SK-N-SH (cell line): ENCODE results near the gene SLC29A1. TPM values are rescaled to one million over a fixed set of nuclear protein-coding genes. Genes with fewer than 3 reads are reported as not detected.
A peak's percentile ranks its signal among the peaks of the same experiment; 100 is the strongest.

Source experiments
- CTCF ChIA-PET: fragments of 300-600, 350-600 bp; formaldehyde crosslinking; extraction: SDS; loops from one replicate; lab custom pipeline; 2021; lab: Yijun Ruan, JAX
- POLR2A ChIA-PET: fragments of 350-600 bp; sonication (Branson Sonifier 250); formaldehyde crosslinking; extraction: SDS; loops from one replicate; lab custom pipeline; 2020; ENCODE audit warnings: antibody characterized with exemption, inconsistent platforms; lab: Yijun Ruan, JAX
- DNase-seq: peaks from one replicate; pipeline ENCODE4 v3.0.0; 2012
- H2AFZ ChIP-seq: fragments of 200-600 bp; sonication (generic); 2 replicates; pipeline ENCODE4 v1.8.1; 2016; ENCODE audit warnings: antibody characterized with exemption, mild to moderate bottlenecking, low read depth
- H3F3A ChIP-seq: fragments of 200-600 bp; sonication (generic); replicated peaks from 2 replicates; pipeline ENCODE3; 2016; ENCODE audit warnings: antibody characterized with exemption, mild to moderate bottlenecking; ENCODE audit not compliant: insufficient read depth
- H3K27ac ChIP-seq, 2 experiments: fragments of 200-500 bp in 1 of 2; fragments of 200-600 bp in 1 of 2; sonication (Bioruptor generic) in 1 of 2; sonication (generic), shearing (Covaris generic) in 1 of 2; 2 replicates each; pipeline versions ENCODE4 v1.5.1 to v1.6.1; 2014 to 2016; ENCODE audit warnings: low read depth in 2 of 2, inconsistent platforms in 1 of 2, low read length in 1 of 2, mild to moderate bottlenecking in 1 of 2, mixed read lengths in 1 of 2
- H3K27me3 ChIP-seq: fragments of 200-600 bp; sonication (generic), shearing (Covaris generic); 2 replicates; pipeline ENCODE4 v1.6.1; 2016; ENCODE audit warnings: mixed run types; ENCODE audit not compliant: insufficient read depth
- H3K36me3 ChIP-seq, 2 experiments: fragments of 200-500 bp in 1 of 2; fragments of 200-600 bp in 1 of 2; sonication (Bioruptor generic) in 1 of 2; sonication (generic) in 1 of 2; replicated peaks in 1 of 2; 2 replicates each; pipeline versions ENCODE3 to v1.5.1; 2014 to 2016; ENCODE audit warnings: low read length in 1 of 2, mild to moderate bottlenecking in 1 of 2; ENCODE audit not compliant: insufficient read depth in 2 of 2, control insufficient read depth in 1 of 2
- H3K4me1 ChIP-seq, 2 experiments: fragments of 200-500 bp in 1 of 2; fragments of 200-600 bp in 1 of 2; sonication (Bioruptor generic) in 1 of 2; sonication (generic), shearing (Covaris generic) in 1 of 2; 2 replicates each; pipeline versions ENCODE4 v1.5.1 to v1.6.1; 2014 to 2016; ENCODE audit warnings: low read depth in 1 of 2, low read length in 1 of 2, mixed run types in 1 of 2; ENCODE audit not compliant: insufficient read depth in 2 of 2, control insufficient read depth in 1 of 2
- H3K4me2 ChIP-seq: fragments of 200-600 bp; sonication (generic), shearing (Covaris generic); 2 replicates; pipeline ENCODE4 v1.6.1; 2017; ENCODE audit warnings: mixed run types
- H3K4me3 ChIP-seq, 2 experiments: fragments of 200-500 bp in 1 of 2; fragments of 200-600 bp in 1 of 2; sonication (Bioruptor generic) in 1 of 2; sonication (generic), shearing (Covaris generic) in 1 of 2; 2 replicates each; pipeline versions ENCODE4 v1.5.1 to v1.8.1; 2014 to 2016; ENCODE audit warnings: low read depth in 2 of 2, inconsistent platforms in 1 of 2, low read length in 1 of 2, mild to moderate bottlenecking in 1 of 2, mixed read lengths in 1 of 2, moderate library complexity in 1 of 2
- H3K79me2 ChIP-seq: fragments of 200-600 bp; sonication (generic); 2 replicates; pipeline ENCODE4 v1.8.1; 2017; ENCODE audit warnings: mild to moderate bottlenecking; ENCODE audit not compliant: insufficient read depth
- H3K9ac ChIP-seq: fragments of 200-600 bp; sonication (generic); 2 replicates; pipeline ENCODE4 v1.6.1; 2017; ENCODE audit warnings: mixed run types
- H3K9me2 ChIP-seq: fragments of 200-600 bp; sonication (generic); 2 replicates; pipeline ENCODE4 v1.6.1; 2017; ENCODE audit warnings: mixed run types
- H3K9me3 ChIP-seq: fragments of 200-600 bp; sonication (generic); 2 replicates; pipeline ENCODE4 v1.6.1; 2017; ENCODE audit warnings: mixed run types, mild to moderate bottlenecking, moderate library complexity
- H4K20me1 ChIP-seq: fragments of 200-600 bp; sonication (generic); 2 replicates; pipeline ENCODE4 v1.6.1; 2017; ENCODE audit warnings: mild to moderate bottlenecking, mixed run types; ENCODE audit not compliant: insufficient read depth
- CHD2 ChIP-seq: fragments of 150-350 bp; IDR thresholded peaks from 2 replicates; pipeline ENCODE4 v1.6.1; 2018; ENCODE audit warnings: low read length; ENCODE audit not compliant: partially characterized antibody
- CTCF ChIP-seq: fragments of 200-600 bp; sonication (generic); IDR thresholded peaks from 2 replicates; pipeline ENCODE4 v1.6.1; 2017; ENCODE audit warnings: antibody characterized with exemption, mild to moderate bottlenecking, moderate library complexity
- ELF1 ChIP-seq: IDR thresholded peaks from 2 replicates; pipeline ENCODE4 v1.4.0; 2012
- FOSL2 ChIP-seq: IDR thresholded peaks from 2 replicates; pipeline ENCODE4 v1.4.0; 2012; ENCODE audit warnings: low read depth, mild to moderate bottlenecking, moderate library complexity, borderline replicate concordance
- FOXJ3 ChIP-seq: sonication (generic); formaldehyde crosslinking; IDR thresholded peaks from 2 replicates; pipeline ENCODE4 v1.5.1; 2020; ENCODE audit warnings: mild to moderate bottlenecking, missing genetic modification reagents
- FOXM1 ChIP-seq: IDR thresholded peaks from 2 replicates; pipeline ENCODE4 v1.4.0; 2012; ENCODE audit warnings: low read depth, mild to moderate bottlenecking
- GABPA ChIP-seq: IDR thresholded peaks from 2 replicates; pipeline ENCODE4 v1.4.0; 2012; ENCODE audit warnings: low read depth, mild to moderate bottlenecking
- GATA2 ChIP-seq: sonication (generic); formaldehyde crosslinking; IDR thresholded peaks from 2 replicates; pipeline ENCODE4 v1.5.0; 2020; ENCODE audit warnings: mild to moderate bottlenecking, missing genetic modification reagents
- JUND ChIP-seq: IDR thresholded peaks from 2 replicates; pipeline ENCODE4 v1.4.0; 2012
- MAX ChIP-seq: IDR thresholded peaks from 2 replicates; pipeline ENCODE4 v1.4.0; 2012; ENCODE audit warnings: low read depth
- MEF2A ChIP-seq: IDR thresholded peaks from 2 replicates; pipeline ENCODE4 v1.4.0; 2012; ENCODE audit warnings: low read depth, borderline replicate concordance
- NRF1 ChIP-seq: IDR thresholded peaks from 2 replicates; pipeline ENCODE4 v1.6.1; 2012; ENCODE audit warnings: low read depth, mild to moderate bottlenecking, low read length
- PBX3 ChIP-seq: IDR thresholded peaks from 2 replicates; pipeline ENCODE4; 2012
- POLR2AphosphoS5 ChIP-seq: IDR thresholded peaks from 2 replicates; pipeline ENCODE4 v1.6.1; 2012; ENCODE audit warnings: low read depth, low read length
- RAD21 ChIP-seq: IDR thresholded peaks from 2 replicates; pipeline ENCODE4 v1.6.1; 2012; ENCODE audit warnings: mild to moderate bottlenecking, low read length
- RCOR1 ChIP-seq: fragments of 150-350 bp; IDR thresholded peaks from 2 replicates; pipeline ENCODE4 v1.6.1; 2017; ENCODE audit warnings: antibody characterized with exemption, low read length
- SIN3A ChIP-seq: IDR thresholded peaks from 2 replicates; pipeline ENCODE4 v1.6.1; 2012; ENCODE audit warnings: low read depth, mild to moderate bottlenecking, low read length, moderate library complexity, borderline replicate concordance
- TAF1 ChIP-seq: IDR thresholded peaks from 2 replicates; pipeline ENCODE4 v1.6.1; 2012; ENCODE audit warnings: low read depth, mild to moderate bottlenecking, low read length, moderate library complexity, borderline replicate concordance
- TCF12 ChIP-seq: IDR thresholded peaks from 2 replicates; pipeline ENCODE4 v1.4.0; 2012
- USF2 ChIP-seq: fragments of 150-350 bp; IDR thresholded peaks from 2 replicates; pipeline ENCODE4 v1.6.1; 2017; ENCODE audit warnings: antibody characterized with exemption, low read length, low read depth, borderline replicate concordance
- YY1 ChIP-seq: IDR thresholded peaks from 2 replicates; pipeline ENCODE4 v1.4.0; 2012; ENCODE audit warnings: low read depth, mild to moderate bottlenecking
- ZBTB33 ChIP-seq: IDR thresholded peaks from 2 replicates; pipeline ENCODE4 v1.4.0; 2012; ENCODE audit warnings: low read depth, borderline replicate concordance
- WGBS: methylation state at CpG from one replicate; pipeline ENCODE4 v1.1.6; 2017; ENCODE audit warnings: low lambda C conversion rate; 5-methylcytosine and 5-hydroxymethylcytosine counted together
- polyA plus RNA-seq, 3 experiments: library from polyadenylated mRNA; depleted of rRNA; stranded (reverse); fragments of >200 nt; gene quantifications; 2 replicates each; pipeline ENCODE4 v1.2.3, GENCODE V29; 2012

SLC29A1 gene
- polyA plus RNA-seq, 1 of the 3 experiments (the other 2 are of a cell fraction) = 44.5 TPM

GRCh38 chr6:44247338-44248302, 24.2 kb downstream of the SLC29A1 start:
- H3K9me3 ChIP-seq = no peaks in the 10 kb centered on the region
- 3% methylated on average over 35 of the region's 52 CpGs for WGBS
- H3K9me2 ChIP-seq = no peaks in the 10 kb centered on the region
- peaks cover 43% of the 10 kb centered on the region for H3F3A ChIP-seq
- H3K4me3 ChIP-seq = peak overlapping the region; percentile 65 to 99
- H4K20me1 ChIP-seq = peaks cover 57% of the 10 kb centered on the region
- POLR2A ChIA-PET = interaction anchor here (0.6 to 4.1 kb wide), 25 partner anchors 8 to 731 kb away, joined by 3 to 98 read pairs (median 4); partner anchors contain the start of genes AARS2, MAD2L1BP, SLC29A1 and SLC35B2
- CTCF ChIA-PET = interaction anchor here (0.6 to 8.4 kb wide), 14 partner anchors 8 to 151 kb away, joined by 3 to 115 read pairs (median 6); partner anchors contain the start of genes AARS2, CDC5L, SLC29A1 and SLC35B2
- peak overlapping the region; percentile 100 for H3K9ac ChIP-seq
- H3K4me2 ChIP-seq = peak overlapping the region; percentile 98
- H2AFZ ChIP-seq = no peak overlapping the region
- no peaks in the 10 kb centered on the region for H3K27me3 ChIP-seq
- H3K36me3 ChIP-seq = peaks cover 42 to 46% of the 10 kb centered on the region in 2 experiments
- peak overlapping the region; percentile 86 for H3K27ac ChIP-seq
- peaks cover 58% of the 10 kb centered on the region for H3K79me2 ChIP-seq
- peak; percentile 76 for DNase-seq
- peaks cover 13 to 24% of the 10 kb centered on the region in 2 experiments; a peak in 3 of 4 replicates for H3K4me1 ChIP-seq
- no peak; the same call in 1 of the 2 replicates for TF ChIP-seq CTCF
- TF ChIP-seq CHD2 = no peak
- TF ChIP-seq ZBTB33 = no peak
- no peak for TF ChIP-seq USF2
- TF ChIP-seq RCOR1 = no peak
- no peak for TF ChIP-seq FOXM1
- no peak for TF ChIP-seq MEF2A
- peak; percentile 82 for TF ChIP-seq YY1
- TF ChIP-seq TAF1 = no peak
- TF ChIP-seq POLR2AphosphoS5 = peak; percentile 59
- no peak for TF ChIP-seq GATA2
- TF ChIP-seq JUND = 0 out of 2 replicates have a peak, but pooled peaks have one; percentile 3
- TF ChIP-seq TCF12 = no peak
- TF ChIP-seq FOSL2 = no peak
- TF ChIP-seq GABPA = peak; percentile 38; the same call in 1 of the 2 replicates
- TF ChIP-seq ELF1 = peak; percentile 16; the same call in 1 of the 2 replicates
- TF ChIP-seq NRF1 = no peak
- peak; percentile 72; the same call in 1 of the 2 replicates for TF ChIP-seq MAX
- no peak for TF ChIP-seq FOXJ3 (CRISPR knock-in tag)
- TF ChIP-seq SIN3A = peak; percentile 44; the same call in 1 of the 2 replicates
- no peak for TF ChIP-seq RAD21
- no peak for TF ChIP-seq PBX3
